Measurements from ENCODE around the gene ERGIC3.

- no peak for TF ChIP-seq CTCF (IDR thresholded peaks at IDR 0.05)
- no peak for TF ChIP-seq POLR2A (IDR thresholded peaks at IDR 0.05)
Observed at GRCh38 chr20:35504751-35505150, 37.1 kb upstream of the ERGIC3 start.

All from vagina (tissue), 2 donors.